GM19468 (cell line): ENCODE data around the gene AFMID.

Experiments used
- ATAC-seq: cut with Tn5 transposase; IDR thresholded peaks from one replicate; pipeline ENCODE4 v1.9.1; 2021; ENCODE audit warnings: mild to moderate bottlenecking, moderate library complexity, moderate number of reproducible peaks; ENCODE audit not compliant: unreplicated experiment; ENCODE audit errors: extremely low read depth

AFMID gene

GRCh38 chr17:78235885-78236284, 48.7 kb downstream of the AFMID start:
- ATAC-seq = no peak

GRCh38 chr17:78236362-78237127, 49.4 kb downstream of the AFMID start:
- no peak for ATAC-seq

GRCh38 chr17:78237401-78238012, 50.3 kb downstream of the AFMID start:
- no peak for ATAC-seq

DNA sequence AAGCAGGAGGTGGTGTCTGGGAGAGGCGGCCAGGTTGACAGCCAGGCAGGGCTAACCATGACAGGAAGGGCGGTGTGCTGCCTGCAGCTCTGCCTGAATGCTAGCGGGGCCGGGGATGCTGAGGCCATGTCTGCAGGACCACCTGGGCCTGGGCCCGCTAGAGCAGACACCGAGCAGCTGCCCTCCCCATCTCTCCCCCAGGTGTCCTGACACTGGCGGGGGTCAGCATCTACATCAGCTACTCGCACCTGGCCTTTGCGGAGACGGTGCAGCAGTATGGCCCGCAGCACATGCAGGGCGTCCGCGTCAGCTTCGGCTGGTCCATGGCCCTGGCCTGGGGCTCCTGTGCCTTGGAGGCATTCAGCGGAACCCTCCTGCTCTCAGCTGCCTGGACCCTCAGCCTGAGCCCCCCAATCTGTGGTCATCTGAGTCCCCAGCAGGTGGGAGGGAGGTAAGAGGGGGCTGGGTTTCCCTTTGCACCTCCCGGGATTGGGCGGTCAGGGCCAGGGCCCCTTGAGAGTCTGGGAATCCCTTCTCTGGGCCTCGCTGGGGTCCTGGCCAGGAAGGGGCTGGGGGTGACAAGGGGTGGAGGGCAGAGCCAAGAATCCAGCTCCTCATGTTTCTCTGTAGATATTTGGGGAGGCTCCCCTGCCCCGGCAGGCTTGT, 51.8 kb downstream of the AFMID start:
- ATAC-seq = no peak

- ATAC-seq = no peak
Observed at GRCh38 chr17:78239489-78239931, 52.3 kb downstream of the AFMID start.

- no peak for ATAC-seq
Observed at GRCh38 chr17:78240012-78240655, 53.0 kb downstream of the AFMID start.

DNA sequence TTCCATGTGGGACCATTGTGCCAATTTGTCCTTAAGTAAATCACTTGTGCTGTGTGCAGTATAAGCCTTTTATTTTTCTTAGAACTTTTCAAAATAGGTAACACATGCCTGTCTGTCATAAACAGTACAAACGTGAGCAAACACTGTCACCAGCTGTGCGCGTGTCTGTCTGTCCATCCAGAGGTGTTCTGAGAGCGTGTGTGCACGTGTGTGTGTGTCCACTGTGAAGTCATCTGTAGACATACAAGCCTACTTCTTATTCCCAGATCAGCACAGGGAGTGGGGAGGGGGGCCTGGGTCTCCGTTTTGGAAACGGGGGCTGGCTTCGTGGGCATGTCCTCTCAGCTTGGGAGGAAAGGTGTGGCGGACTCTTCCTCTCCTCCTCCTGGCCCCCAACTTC, 53.7 kb downstream of the AFMID start:
- ATAC-seq = no peak

GRCh38 chr17:78241277-78242023, 54.3 kb downstream of the AFMID start:
- ATAC-seq = no peak

- no peak for ATAC-seq
Observed at GRCh38 chr17:78242024-78242742, 55.0 kb downstream of the AFMID start.

- ATAC-seq = no peak
Observed at GRCh38 chr17:78247304-78247703, 60.1 kb downstream of the AFMID start.

GRCh38 chr17:78248051-78248914, 61.1 kb downstream of the AFMID start:
- no peak for ATAC-seq

- ATAC-seq = no peak
Observed at GRCh38 chr17:78249074-78249817, 62.1 kb downstream of the AFMID start.

GRCh38 chr17:78249818-78250806, 63.0 kb downstream of the AFMID start:
- no peak for ATAC-seq

DNA sequence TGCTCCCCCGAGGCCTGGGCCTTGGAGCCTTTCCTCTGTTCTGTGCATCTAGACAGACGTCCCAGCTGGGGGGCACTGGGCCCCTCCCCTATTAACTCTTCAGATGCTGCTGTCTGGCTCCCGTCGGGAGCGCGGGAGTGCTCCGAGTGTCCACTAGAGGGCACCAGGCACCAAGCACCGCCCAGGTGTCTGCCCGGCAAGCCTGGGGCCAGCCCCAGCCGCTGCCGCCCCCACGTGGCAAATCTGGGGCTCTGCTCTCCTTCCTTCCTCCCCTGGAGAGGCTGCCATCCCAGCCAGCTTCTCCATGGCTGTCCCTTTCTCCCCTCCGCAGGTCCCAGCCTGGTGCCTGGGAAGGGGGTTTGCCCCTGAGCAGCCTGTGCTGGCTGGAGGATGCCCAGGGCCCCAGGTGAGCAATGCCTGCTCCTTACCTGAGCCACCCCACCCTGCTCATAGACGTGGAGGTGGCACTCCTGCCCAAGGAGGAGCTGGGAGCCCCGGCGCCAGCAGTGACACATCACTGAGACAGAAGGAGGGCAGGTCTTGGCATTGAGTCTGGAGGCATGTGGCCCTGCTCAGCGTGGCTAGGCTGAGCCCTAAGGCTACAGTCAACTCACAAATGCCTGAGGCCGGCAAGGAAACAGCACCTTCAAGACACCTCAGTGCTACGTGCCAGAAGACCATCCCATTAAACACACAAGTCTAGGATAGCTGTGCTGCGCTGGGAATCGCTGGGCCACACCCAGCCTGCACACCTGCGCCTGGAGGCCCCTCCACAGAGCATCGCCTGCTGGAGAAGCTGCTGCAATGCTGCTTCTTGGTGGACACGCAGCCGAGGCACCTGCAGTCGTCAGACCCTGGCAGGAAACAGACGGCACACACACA, 64.0 kb downstream of the AFMID start:
- ATAC-seq = peak; percentile 41

GRCh38 chr17:78251773-78252103, 64.6 kb downstream of the AFMID start:
- no peak for ATAC-seq

GRCh38 chr17:78252111-78252634, 65.0 kb downstream of the AFMID start:
- no peak for ATAC-seq
